HCT116 (cell line): ENCODE data around the gene TSPEAR. TPM values are rescaled to one million over a fixed set of nuclear protein-coding genes. Genes with fewer than 3 reads are reported as not detected.

ENCODE experiments used
- EGR1 ChIP-seq: IDR thresholded peaks from 2 replicates; pipeline ENCODE4 v1.6.1; 2012; ENCODE audit warnings: low read depth
- EZH2 ChIP-seq: fragments of 200-600 bp; sonication (generic); IDR thresholded peaks from 2 replicates; pipeline ENCODE4 v1.6.1; 2017; ENCODE audit warnings: antibody characterized with exemption, mixed run types
- EZH2phosphoT487 ChIP-seq: fragments of 200-600 bp; IDR thresholded peaks from 2 replicates; pipeline ENCODE4 v1.6.1; 2018; ENCODE audit warnings: antibody characterized with exemption, borderline replicate concordance
- POLR2AphosphoS5 ChIP-seq: IDR thresholded peaks from 2 replicates; pipeline ENCODE4 v1.6.1; 2011; ENCODE audit warnings: mild to moderate bottlenecking, low read depth, low read length, moderate library complexity
- SP1 ChIP-seq: IDR thresholded peaks from 2 replicates; pipeline ENCODE4 v1.6.1; 2012; ENCODE audit warnings: low read depth
- ZFX ChIP-seq: fragments of 450-650 bp; IDR thresholded peaks from 2 replicates; pipeline ENCODE4 v1.6.1; 2017
- ZNF274 ChIP-seq: fragments of 200-500 bp; sonication (Bioruptor generic); IDR thresholded peaks from 2 replicates; pipeline ENCODE4 v1.6.1; 2014; ENCODE audit warnings: mild to moderate bottlenecking, low read depth, low read length, inconsistent platforms
- total RNA-seq: library from RNA; stranded (reverse); gene quantifications from one replicate; pipeline ENCODE4 v1.2.1, GENCODE V29; 2021; ENCODE audit not compliant: unreplicated experiment
- TF ChIP-seq, protein P1 (sequence below): IDR thresholded peaks from 2 replicates; pipeline ENCODE4 v1.6.1; 2012; ENCODE audit warnings: low read depth
- TF ChIP-seq, protein P2 (sequence below): IDR thresholded peaks from 2 replicates; pipeline ENCODE4 v1.6.1; 2011; ENCODE audit warnings: mild to moderate bottlenecking, low read length, moderate library complexity; ENCODE audit not compliant: insufficient replicate concordance; ENCODE audit errors: extremely low read depth

TSPEAR gene
- total RNA-seq, 1 experiment from 2014 or later = not detected

DNA sequence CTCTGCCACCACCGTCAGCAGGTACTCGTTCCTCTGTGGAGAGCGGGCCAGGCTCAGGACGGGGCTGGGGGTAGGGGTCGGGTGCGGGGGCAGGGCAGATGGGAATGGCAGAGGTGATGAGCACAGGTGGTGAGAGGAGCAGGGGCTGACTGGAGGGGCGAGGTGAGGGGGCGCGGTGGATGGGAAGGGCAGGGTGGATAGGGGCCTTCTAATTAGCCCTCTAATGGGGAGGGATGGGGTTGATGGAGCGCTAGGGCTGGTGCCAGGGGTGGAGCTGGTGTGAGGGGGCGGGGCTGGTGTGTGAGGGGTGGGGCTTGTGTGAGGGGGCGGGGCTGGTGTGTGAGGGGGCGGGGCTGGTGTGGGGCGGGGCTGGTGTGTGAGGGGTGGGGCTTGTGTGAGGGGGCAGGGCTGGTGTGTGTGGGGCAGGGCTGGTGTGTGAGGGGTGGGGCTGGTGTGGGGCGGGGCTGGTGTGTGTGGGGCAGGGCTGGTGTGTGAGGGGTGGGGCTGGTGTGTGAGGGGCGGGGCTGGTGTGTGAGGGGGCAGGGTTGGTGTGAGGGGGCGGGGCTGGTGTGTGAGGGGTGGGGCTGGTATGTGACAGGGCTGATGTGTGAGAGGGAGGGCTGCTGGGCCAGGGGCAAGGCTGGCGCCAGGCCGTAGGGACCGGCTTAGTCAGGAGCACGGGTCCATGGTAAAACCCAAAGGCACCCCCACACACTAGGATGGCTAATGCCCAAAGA is 177.3 kb downstream of the TSPEAR start (continued):
- TF ChIP-seq, protein P1, sequence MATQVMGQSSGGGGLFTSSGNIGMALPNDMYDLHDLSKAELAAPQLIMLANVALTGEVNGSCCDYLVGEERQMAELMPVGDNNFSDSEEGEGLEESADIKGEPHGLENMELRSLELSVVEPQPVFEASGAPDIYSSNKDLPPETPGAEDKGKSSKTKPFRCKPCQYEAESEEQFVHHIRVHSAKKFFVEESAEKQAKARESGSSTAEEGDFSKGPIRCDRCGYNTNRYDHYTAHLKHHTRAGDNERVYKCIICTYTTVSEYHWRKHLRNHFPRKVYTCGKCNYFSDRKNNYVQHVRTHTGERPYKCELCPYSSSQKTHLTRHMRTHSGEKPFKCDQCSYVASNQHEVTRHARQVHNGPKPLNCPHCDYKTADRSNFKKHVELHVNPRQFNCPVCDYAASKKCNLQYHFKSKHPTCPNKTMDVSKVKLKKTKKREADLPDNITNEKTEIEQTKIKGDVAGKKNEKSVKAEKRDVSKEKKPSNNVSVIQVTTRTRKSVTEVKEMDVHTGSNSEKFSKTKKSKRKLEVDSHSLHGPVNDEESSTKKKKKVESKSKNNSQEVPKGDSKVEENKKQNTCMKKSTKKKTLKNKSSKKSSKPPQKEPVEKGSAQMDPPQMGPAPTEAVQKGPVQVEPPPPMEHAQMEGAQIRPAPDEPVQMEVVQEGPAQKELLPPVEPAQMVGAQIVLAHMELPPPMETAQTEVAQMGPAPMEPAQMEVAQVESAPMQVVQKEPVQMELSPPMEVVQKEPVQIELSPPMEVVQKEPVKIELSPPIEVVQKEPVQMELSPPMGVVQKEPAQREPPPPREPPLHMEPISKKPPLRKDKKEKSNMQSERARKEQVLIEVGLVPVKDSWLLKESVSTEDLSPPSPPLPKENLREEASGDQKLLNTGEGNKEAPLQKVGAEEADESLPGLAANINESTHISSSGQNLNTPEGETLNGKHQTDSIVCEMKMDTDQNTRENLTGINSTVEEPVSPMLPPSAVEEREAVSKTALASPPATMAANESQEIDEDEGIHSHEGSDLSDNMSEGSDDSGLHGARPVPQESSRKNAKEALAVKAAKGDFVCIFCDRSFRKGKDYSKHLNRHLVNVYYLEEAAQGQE = no peak
- TF ChIP-seq ZNF274 (no peak), POLR2AphosphoS5 (no peak), EZH2phosphoT487 (no peak), SP1 (no peak), EZH2 (no peak), ZFX (no peak), EGR1 (no peak)
- TF ChIP-seq, protein P2, sequence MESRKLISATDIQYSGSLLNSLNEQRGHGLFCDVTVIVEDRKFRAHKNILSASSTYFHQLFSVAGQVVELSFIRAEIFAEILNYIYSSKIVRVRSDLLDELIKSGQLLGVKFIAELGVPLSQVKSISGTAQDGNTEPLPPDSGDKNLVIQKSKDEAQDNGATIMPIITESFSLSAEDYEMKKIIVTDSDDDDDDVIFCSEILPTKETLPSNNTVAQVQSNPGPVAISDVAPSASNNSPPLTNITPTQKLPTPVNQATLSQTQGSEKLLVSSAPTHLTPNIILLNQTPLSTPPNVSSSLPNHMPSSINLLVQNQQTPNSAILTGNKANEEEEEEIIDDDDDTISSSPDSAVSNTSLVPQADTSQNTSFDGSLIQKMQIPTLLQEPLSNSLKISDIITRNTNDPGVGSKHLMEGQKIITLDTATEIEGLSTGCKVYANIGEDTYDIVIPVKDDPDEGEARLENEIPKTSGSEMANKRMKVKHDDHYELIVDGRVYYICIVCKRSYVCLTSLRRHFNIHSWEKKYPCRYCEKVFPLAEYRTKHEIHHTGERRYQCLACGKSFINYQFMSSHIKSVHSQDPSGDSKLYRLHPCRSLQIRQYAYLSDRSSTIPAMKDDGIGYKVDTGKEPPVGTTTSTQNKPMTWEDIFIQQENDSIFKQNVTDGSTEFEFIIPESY = no peak
- TF ChIP-seq, all 23 proteins: peak for 0
